Endothelial cell of umbilical vein (primary cell): ENCODE measurements around the gene CAMKK2. TPM values are rescaled to one million over a fixed set of nuclear protein-coding genes. Genes with fewer than 3 reads are reported as not detected.

Source experiments
- BruUV-seq: library from RNA; stranded (reverse); fragments of 400-500 nt; replicated peaks from 2 replicates; lab custom pipeline; 2021; lab: Mats Ljungman, UMichigan
- CTCF ChIA-PET: fragments of 300-600, 350-600 bp; sonication (Branson Sonifier 250); formaldehyde crosslinking; loops from one replicate; lab custom pipeline; 2021; ENCODE audit warnings: antibody characterized with exemption, inconsistent platforms; lab: Charles Lee
- POLR2A ChIA-PET: fragments of 300-600, 350-600 bp; sonication (Branson Sonifier 250); formaldehyde crosslinking; loops from one replicate; lab custom pipeline; 2021; ENCODE audit warnings: antibody characterized with exemption, inconsistent platforms; lab: Charles Lee
- DNase-seq: peaks from one replicate; pipeline ENCODE4 v3.0.0-alpha.2; 2011; ENCODE audit warnings: low read depth, low spot score
- FAIRE-seq: peaks from 2 replicates; lab custom pipeline; 2011; peaks lifted over from hg19 to GRCh38; lab: Jason Lieb, UNC
- H2AFZ ChIP-seq: 2 replicates; pipeline ENCODE4 v1.6.0; 2012; ENCODE audit warnings: low read depth, low read length, control low read depth, inconsistent platforms
- H3K27ac ChIP-seq: 2 replicates; pipeline ENCODE4 v1.5.1; 2011; ENCODE audit warnings: low read depth, mild to moderate bottlenecking, control low read depth, low read length, moderate library complexity; ENCODE audit not compliant: insufficient read depth
- H3K27me3 ChIP-seq, 2 experiments: 2 replicates each; pipeline versions ENCODE4 v1.6.0 to v1.6.1; 2011; ENCODE audit warnings: low read length in 2 of 2, mixed read lengths in 1 of 2; ENCODE audit not compliant: control insufficient read depth in 2 of 2, insufficient read depth in 2 of 2
- H3K36me3 ChIP-seq, 2 experiments: 2 replicates in 1 of 2; 3 replicates in 1 of 2; pipeline ENCODE4 v1.5.1; 2011; ENCODE audit warnings: low read length in 2 of 2, mild to moderate bottlenecking in 1 of 2, moderate library complexity in 1 of 2; ENCODE audit not compliant: control insufficient read depth in 2 of 2, insufficient read depth in 2 of 2; ENCODE audit errors: extremely low read depth in 1 of 2
- H3K4me1 ChIP-seq: 3 replicates; pipeline ENCODE4 v1.5.1; 2011; ENCODE audit warnings: mild to moderate bottlenecking, low read length; ENCODE audit not compliant: control insufficient read depth, insufficient read depth; ENCODE audit errors: extremely low read depth
- H3K4me2 ChIP-seq: 2 replicates; pipeline ENCODE4 v1.6.1; 2011; ENCODE audit warnings: low read length, control low read depth, mixed read lengths; ENCODE audit not compliant: insufficient read depth
- H3K4me3 ChIP-seq, 3 experiments: fragments of 200-600 bp in 1 of 3; sonication (generic), shearing (Covaris generic) in 1 of 3; replicated peaks in 1 of 3; 2 replicates each; pipeline ENCODE4 v1.5.1; 2011 to 2016; ENCODE audit warnings: control low read depth in 3 of 3, low read length in 3 of 3, mild to moderate bottlenecking in 2 of 3, inconsistent platforms in 1 of 3, low read depth in 1 of 3, moderate library complexity in 1 of 3; ENCODE audit not compliant: insufficient read depth in 1 of 3
- H3K79me2 ChIP-seq: 2 replicates; pipeline ENCODE4 v1.6.0; 2012; ENCODE audit warnings: low read length, inconsistent platforms; ENCODE audit not compliant: control insufficient read depth, insufficient read depth
- H3K9ac ChIP-seq: replicated peaks from 2 replicates; pipeline ENCODE3; 2011; ENCODE audit warnings: low read length, control low read depth; ENCODE audit not compliant: insufficient read depth; ENCODE audit errors: extremely low read depth
- H3K9me1 ChIP-seq: replicated peaks from 3 replicates; pipeline ENCODE4 v1.6.0; 2011; ENCODE audit warnings: mild to moderate bottlenecking, low read length; ENCODE audit not compliant: control insufficient read depth, insufficient read depth; ENCODE audit errors: extremely low read depth
- H3K9me3 ChIP-seq: replicated peaks from 2 replicates; pipeline ENCODE4 v1.5.1; 2012; ENCODE audit warnings: low read length, inconsistent platforms; ENCODE audit not compliant: control insufficient read depth, insufficient read depth
- H4K20me1 ChIP-seq: replicated peaks from 2 replicates; pipeline ENCODE3; 2011; ENCODE audit warnings: mild to moderate bottlenecking, low read length; ENCODE audit not compliant: control insufficient read depth, insufficient read depth; ENCODE audit errors: extremely low read depth
- EZH2 ChIP-seq: IDR thresholded peaks from 2 replicates; pipeline ENCODE4 v1.6.1; 2012; ENCODE audit warnings: borderline replicate concordance, low read depth, mild to moderate bottlenecking, moderate library complexity, low read length, inconsistent platforms; ENCODE audit not compliant: severe bottlenecking
- FOS ChIP-seq: IDR thresholded peaks from 2 replicates; pipeline ENCODE4 v1.6.1; 2011; ENCODE audit warnings: mild to moderate bottlenecking, low read length, moderate library complexity, borderline replicate concordance; ENCODE audit not compliant: insufficient read depth
- GATA2 ChIP-seq: IDR thresholded peaks from 2 replicates; pipeline ENCODE4 v1.7.0; 2011; ENCODE audit warnings: low read depth, mild to moderate bottlenecking, moderate library complexity, mixed read lengths, low read length; ENCODE audit not compliant: insufficient read length, insufficient read depth
- JUN ChIP-seq: IDR thresholded peaks from 2 replicates; pipeline ENCODE4 v1.6.1; 2011; ENCODE audit warnings: borderline replicate concordance, low read depth; ENCODE audit not compliant: insufficient read length, insufficient read depth
- MAX ChIP-seq: IDR thresholded peaks from 2 replicates; pipeline ENCODE4 v1.6.1; 2011; ENCODE audit not compliant: insufficient read depth, insufficient read length
- MYC ChIP-seq: IDR thresholded peaks from one replicate; pipeline ENCODE4 v1.6.1; 2011; ENCODE audit warnings: mild to moderate bottlenecking, low read depth, low read length
- POLR2A ChIP-seq: IDR thresholded peaks from 2 replicates; pipeline ENCODE4 v1.6.1; 2012; ENCODE audit warnings: low read depth, mild to moderate bottlenecking, control low read depth, low read length
- POLR2AphosphoS5 ChIP-seq: IDR thresholded peaks from 2 replicates; pipeline ENCODE4 v1.6.1; 2012; ENCODE audit warnings: low read depth, mild to moderate bottlenecking, control low read depth, low read length, moderate library complexity; ENCODE audit not compliant: insufficient read depth
- dilution Hi-C: fragments of 300-500 bp; cut with MboI; formaldehyde crosslinking; loops from one replicate; pipeline ENCODE4 v1.15.0; 2019; ENCODE audit warnings: low sequenced_read_pairs; ENCODE audit not compliant: extremely low pct_ligation_motif_present
- intact Hi-C: fragments of 100-400 bp; cut with micrococcal nuclease; formaldehyde crosslinking; loops from one replicate; pipeline ENCODE4 v1.10.0; 2022
- polyA plus RNA-seq, 4 experiments: library from polyadenylated mRNA; depleted of rRNA in 3 of 4; stranded (reverse) in 3 of 4; unstranded in 1 of 4; fragments of >200 nt; gene quantifications; 2 replicates each; pipeline versions ENCODE4 v1.2.1 to v1.2.3, GENCODE V29; 2011 to 2012; ENCODE audit warnings: missing spikeins in 1 of 4
- total RNA-seq: library from RNA; stranded (reverse); gene quantifications from 2 replicates; pipeline ENCODE4 v1.2.3, GENCODE V29; 2021
- TF ChIP-seq, protein P1 (sequence below), 2 donors: IDR thresholded peaks; 1 replicate in 1 of 2; 2 replicates in 1 of 2; pipeline ENCODE4 v1.5.1; 2011; ENCODE audit warnings: low read length in 2 of 2, mild to moderate bottlenecking in 2 of 2, moderate library complexity in 2 of 2, control low read depth in 1 of 2, inconsistent platforms in 1 of 2, low read depth in 1 of 2; ENCODE audit not compliant: insufficient read depth in 1 of 2; ENCODE audit errors: extremely low read depth in 1 of 2

Gene CAMKK2
- total and polyA plus RNA-seq, 2 donors (not counting 3 experiments of a cell fraction or from before 2014, with no cell fraction given) = 32.5 to 45.0 TPM

- H3K36me3 ChIP-seq = peaks cover 6 to 37% of the 10 kb centered on the region in 2 experiments
- BruUV-seq = no TSS peak
- H3K4me2 ChIP-seq = no peak overlapping the region
- ChIA-PET POLR2A (no interaction called here), CTCF (no interaction called here)
- no peaks in the 10 kb centered on the region for H3K27me3 ChIP-seq
- H2AFZ ChIP-seq = no peak overlapping the region
- dilution Hi-C loops = no loop called here
- H4K20me1 ChIP-seq = no peaks in the 10 kb centered on the region
- H3K79me2 ChIP-seq = no peaks in the 10 kb centered on the region
- no peak overlapping the region for H3K4me3 ChIP-seq
- FAIRE-seq (no peak), DNase-seq (no peak)
- intact Hi-C loops = no loop called here
- no peak for TF ChIP-seq POLR2A
- no peaks in the 10 kb centered on the region for H3K9me1 ChIP-seq
- H3K9ac ChIP-seq = no peak overlapping the region
- H3K27ac ChIP-seq = no peak overlapping the region
- no peaks in the 10 kb centered on the region for H3K9me3 ChIP-seq
- H3K4me1 ChIP-seq = no peaks in the 10 kb centered on the region
These were observed 41.1 kb downstream of the CAMKK2 start for GRCh38 chr12:121255433-121255832.

DNA sequence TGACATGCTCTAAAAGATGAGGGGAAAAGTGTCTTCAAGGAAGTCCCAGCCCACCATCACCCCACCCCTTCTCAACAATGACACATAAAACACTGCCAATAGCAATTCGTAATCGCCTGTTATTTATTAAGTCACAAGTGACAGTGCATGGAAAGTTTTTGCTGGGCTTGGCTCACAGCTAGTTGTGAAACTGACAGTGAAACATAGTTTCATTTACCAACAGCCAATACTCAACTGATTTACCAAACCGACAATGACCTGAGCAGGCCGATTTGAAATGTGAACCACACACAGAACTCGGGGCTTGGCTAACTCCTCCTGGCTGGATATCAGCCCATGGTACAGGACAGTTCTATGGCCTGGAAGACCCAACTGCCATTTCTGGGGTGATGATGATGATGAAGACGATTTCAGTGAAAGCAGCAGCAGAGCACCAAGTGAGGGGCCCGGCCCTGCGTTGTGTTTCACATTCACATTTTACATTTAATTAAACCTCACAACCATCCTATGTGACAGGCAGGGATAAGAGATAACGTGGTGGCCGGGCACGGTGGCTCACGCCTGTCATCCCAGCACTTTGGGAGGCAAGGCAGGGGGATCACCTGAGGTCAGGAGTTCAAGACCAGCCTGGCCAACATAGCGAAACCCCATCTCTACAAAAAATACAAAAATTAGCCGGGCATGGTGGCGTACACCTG is 42.7 kb downstream of the CAMKK2 start:
- no peaks in the 10 kb centered on the region for H4K20me1 ChIP-seq
- DNase-seq = no peak
- CTCF ChIA-PET = no interaction called here
- no peak overlapping the region for H3K27ac ChIP-seq
- H3K36me3 ChIP-seq = peaks cover 2 to 40% of the 10 kb centered on the region in 2 experiments
- no peak overlapping the region for H3K4me2 ChIP-seq
- no TSS peak for BruUV-seq
- no peak for TF ChIP-seq POLR2AphosphoS5
- no peak for TF ChIP-seq GATA2
- no peak for TF ChIP-seq POLR2A
- no peak for TF ChIP-seq JUN
- TF ChIP-seq MYC = no peak
- no peak for TF ChIP-seq FOS
- TF ChIP-seq MAX = no peak
- no peak for TF ChIP-seq EZH2
- TF ChIP-seq, protein P1, sequence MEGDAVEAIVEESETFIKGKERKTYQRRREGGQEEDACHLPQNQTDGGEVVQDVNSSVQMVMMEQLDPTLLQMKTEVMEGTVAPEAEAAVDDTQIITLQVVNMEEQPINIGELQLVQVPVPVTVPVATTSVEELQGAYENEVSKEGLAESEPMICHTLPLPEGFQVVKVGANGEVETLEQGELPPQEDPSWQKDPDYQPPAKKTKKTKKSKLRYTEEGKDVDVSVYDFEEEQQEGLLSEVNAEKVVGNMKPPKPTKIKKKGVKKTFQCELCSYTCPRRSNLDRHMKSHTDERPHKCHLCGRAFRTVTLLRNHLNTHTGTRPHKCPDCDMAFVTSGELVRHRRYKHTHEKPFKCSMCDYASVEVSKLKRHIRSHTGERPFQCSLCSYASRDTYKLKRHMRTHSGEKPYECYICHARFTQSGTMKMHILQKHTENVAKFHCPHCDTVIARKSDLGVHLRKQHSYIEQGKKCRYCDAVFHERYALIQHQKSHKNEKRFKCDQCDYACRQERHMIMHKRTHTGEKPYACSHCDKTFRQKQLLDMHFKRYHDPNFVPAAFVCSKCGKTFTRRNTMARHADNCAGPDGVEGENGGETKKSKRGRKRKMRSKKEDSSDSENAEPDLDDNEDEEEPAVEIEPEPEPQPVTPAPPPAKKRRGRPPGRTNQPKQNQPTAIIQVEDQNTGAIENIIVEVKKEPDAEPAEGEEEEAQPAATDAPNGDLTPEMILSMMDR (IDR thresholded peaks at IDR 0.05; ENCODE audit: extremely low read depth in 1 of 2, insufficient read depth in 1 of 2, low read depth in 1 of 2, low read length in 2 of 2) = no peak
- POLR2A ChIA-PET = no interaction called here
- no peak overlapping the region for H3K4me3 ChIP-seq
- intact Hi-C loops = no loop called here
- no peak for FAIRE-seq
- H3K27me3 ChIP-seq = no peaks in the 10 kb centered on the region
- H3K9me1 ChIP-seq = no peaks in the 10 kb centered on the region
- H3K79me2 ChIP-seq = no peaks in the 10 kb centered on the region
- no peak overlapping the region for H2AFZ ChIP-seq
- H3K4me1 ChIP-seq = no peaks in the 10 kb centered on the region
- H3K9me3 ChIP-seq = no peaks in the 10 kb centered on the region
- H3K9ac ChIP-seq = no peak overlapping the region
- dilution Hi-C loops = no loop called here
